ENCODE measurements around the gene TAGLN3. TPM values are rescaled to one million over a fixed set of nuclear protein-coding genes. Genes with fewer than 3 reads are reported as not detected.

Gene TAGLN3
- total RNA-seq, 1 experiment from 2014 or later = 0.37 TPM

GRCh38 chr3:112009670-112010069 lies 10.9 kb downstream of the TAGLN3 start:
- TF ChIP-seq CTCF (conservative IDR thresholded peaks at IDR 0.05; ENCODE audit: low read depth, low read length) (no peak), EZH2 (IDR thresholded peaks at IDR 0.05; ENCODE audit: borderline replicate concordance, low read depth, low read length, poor library complexity, severe bottlenecking) (no peak)
- H3K4me3 ChIP-seq (ENCODE audit: low read depth, low read length, poor library complexity, severe bottlenecking) = no peak overlapping the region
- ChIA-PET POLR2A (ENCODE audit: low non-redundant PET) (no interaction called here), CTCF (no interaction called here)
- no peak for DNase-seq (ENCODE audit: low spot score)
- H3K27ac ChIP-seq (ENCODE audit: low read depth, low read length, poor library complexity, severe bottlenecking) = no peak overlapping the region
- H3K27me3 ChIP-seq (replicated peaks; ENCODE audit: insufficient read depth, low read depth, low read length, poor library complexity) = no peaks in the 10 kb centered on the region
- intact Hi-C loops (cut with micrococcal nuclease; ENCODE audit: unreplicated experiment) = no loop called here
- no peaks in the 10 kb centered on the region for H3K36me3 ChIP-seq (ENCODE audit: insufficient read depth, low read length, poor library complexity, severe bottlenecking)
- no peaks in the 10 kb centered on the region for H3K9me3 ChIP-seq (ENCODE audit: low read depth, low read length, poor library complexity, severe bottlenecking)
- H3K4me1 ChIP-seq (ENCODE audit: insufficient read depth, low read length, poor library complexity, severe bottlenecking) = peaks cover 39% of the 10 kb centered on the region
- BruUV-seq (replicated peaks) = no TSS peak

GRCh38 chr3:112010636-112011035 lies 11.9 kb downstream of the TAGLN3 start:
- no peak overlapping the region for H3K27ac ChIP-seq (ENCODE audit: low read depth, low read length, poor library complexity, severe bottlenecking)
- POLR2A ChIA-PET (ENCODE audit: low non-redundant PET) = no interaction called here
- CTCF ChIA-PET = no interaction called here
- DNase-seq (ENCODE audit: low spot score) = peak; percentile 43
- TF ChIP-seq CTCF (conservative IDR thresholded peaks at IDR 0.05; ENCODE audit: low read depth, low read length) (no peak), EZH2 (IDR thresholded peaks at IDR 0.05; ENCODE audit: borderline replicate concordance, low read depth, low read length, poor library complexity, severe bottlenecking) (no peak)
- no peaks in the 10 kb centered on the region for H3K27me3 ChIP-seq (replicated peaks; ENCODE audit: insufficient read depth, low read depth, low read length, poor library complexity)
- intact Hi-C loops (cut with micrococcal nuclease; ENCODE audit: unreplicated experiment) = no loop called here
- no peaks in the 10 kb centered on the region for H3K36me3 ChIP-seq (ENCODE audit: insufficient read depth, low read length, poor library complexity, severe bottlenecking)
- H3K4me3 ChIP-seq (ENCODE audit: low read depth, low read length, poor library complexity, severe bottlenecking) = no peak overlapping the region
- BruUV-seq (replicated peaks) = no TSS peak
- peaks cover 39% of the 10 kb centered on the region for H3K4me1 ChIP-seq (ENCODE audit: insufficient read depth, low read length, poor library complexity, severe bottlenecking)
- H3K9me3 ChIP-seq (ENCODE audit: low read depth, low read length, poor library complexity, severe bottlenecking) = no peaks in the 10 kb centered on the region

GRCh38 chr3:112011376-112011940 lies 12.7 kb downstream of the TAGLN3 start:
- CTCF ChIA-PET = interaction anchor here (0.7 to 3.5 kb wide), 2 partner anchors 22 to 313 kb away, joined by 4 to 24 read pairs; no protein-coding TSS in a partner anchor
- DNase-seq (ENCODE audit: low spot score) = no peak
- no peaks in the 10 kb centered on the region for H3K9me3 ChIP-seq (ENCODE audit: low read depth, low read length, poor library complexity, severe bottlenecking)
- no peak overlapping the region for H3K27ac ChIP-seq (ENCODE audit: low read depth, low read length, poor library complexity, severe bottlenecking)
- no peak overlapping the region for H3K4me3 ChIP-seq (ENCODE audit: low read depth, low read length, poor library complexity, severe bottlenecking)
- H3K4me1 ChIP-seq (ENCODE audit: insufficient read depth, low read length, poor library complexity, severe bottlenecking) = peaks cover 39% of the 10 kb centered on the region
- H3K36me3 ChIP-seq (ENCODE audit: insufficient read depth, low read length, poor library complexity, severe bottlenecking) = no peaks in the 10 kb centered on the region
- BruUV-seq (replicated peaks) = no TSS peak
- intact Hi-C loops (cut with micrococcal nuclease; ENCODE audit: unreplicated experiment) = no loop called here
- POLR2A ChIA-PET (ENCODE audit: low non-redundant PET) = interaction anchor here (0.7 kb wide), 1 partner anchor 33 kb away, joined by 3 read pairs; no protein-coding TSS in a partner anchor
- no peaks in the 10 kb centered on the region for H3K27me3 ChIP-seq (replicated peaks; ENCODE audit: insufficient read depth, low read depth, low read length, poor library complexity)
- TF ChIP-seq EZH2 (IDR thresholded peaks at IDR 0.05; ENCODE audit: borderline replicate concordance, low read depth, low read length, poor library complexity, severe bottlenecking) = no peak
- no peak for TF ChIP-seq CTCF (conservative IDR thresholded peaks at IDR 0.05; ENCODE audit: low read depth, low read length)
